GM12873 (cell line): ENCODE data around the gene SHC3.

Source experiments
- TF ChIP-seq, protein P1 (sequence below): IDR thresholded peaks from 2 replicates; pipeline ENCODE4 v1.5.1; 2012; ENCODE audit warnings: low read depth, mild to moderate bottlenecking, moderate library complexity, low read length, control low read depth; ENCODE audit not compliant: insufficient read depth; ENCODE audit errors: missing control alignments

The SHC3 gene

DNA sequence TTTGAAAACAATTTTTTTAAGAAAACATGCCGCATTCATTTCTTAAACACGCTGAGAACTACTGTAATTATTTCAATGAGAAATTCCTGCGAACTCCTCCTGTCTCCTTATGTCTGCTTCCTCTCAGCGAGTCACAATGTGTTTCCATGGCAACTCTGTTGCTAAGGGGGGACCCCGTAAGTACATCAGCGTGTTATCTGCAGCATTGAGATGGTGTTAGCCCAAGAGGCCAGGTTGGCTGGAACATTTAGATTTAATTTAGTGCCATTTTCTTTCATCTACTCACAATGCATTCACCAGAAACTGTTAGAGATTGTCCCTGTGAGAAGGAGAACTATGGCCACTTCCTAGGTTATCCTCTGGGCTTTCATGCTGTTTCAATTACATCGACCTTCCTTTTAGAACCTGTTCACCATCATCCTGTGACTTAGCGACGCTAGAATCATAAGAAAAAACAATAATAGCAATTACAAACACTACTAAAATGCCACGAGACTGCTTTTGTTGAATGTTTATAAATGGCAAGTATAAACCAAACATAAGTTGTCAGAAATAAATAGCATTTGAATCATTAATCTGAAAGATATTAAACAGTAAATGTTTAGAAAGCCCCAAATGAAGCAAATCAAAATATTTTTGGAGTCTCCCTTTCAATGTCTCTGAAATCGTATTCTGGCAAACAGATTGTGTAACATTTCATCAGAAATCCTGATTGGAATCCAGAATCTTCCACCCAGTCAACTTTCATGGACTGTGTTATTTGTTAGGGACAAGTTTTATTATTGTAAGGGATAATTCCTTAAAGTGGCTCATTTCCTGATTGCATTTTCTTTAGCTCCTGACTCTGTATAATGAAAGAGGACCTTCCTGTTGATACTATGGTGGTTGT lies 39.7 kb upstream of the SHC3 start:
- TF ChIP-seq, protein P1, sequence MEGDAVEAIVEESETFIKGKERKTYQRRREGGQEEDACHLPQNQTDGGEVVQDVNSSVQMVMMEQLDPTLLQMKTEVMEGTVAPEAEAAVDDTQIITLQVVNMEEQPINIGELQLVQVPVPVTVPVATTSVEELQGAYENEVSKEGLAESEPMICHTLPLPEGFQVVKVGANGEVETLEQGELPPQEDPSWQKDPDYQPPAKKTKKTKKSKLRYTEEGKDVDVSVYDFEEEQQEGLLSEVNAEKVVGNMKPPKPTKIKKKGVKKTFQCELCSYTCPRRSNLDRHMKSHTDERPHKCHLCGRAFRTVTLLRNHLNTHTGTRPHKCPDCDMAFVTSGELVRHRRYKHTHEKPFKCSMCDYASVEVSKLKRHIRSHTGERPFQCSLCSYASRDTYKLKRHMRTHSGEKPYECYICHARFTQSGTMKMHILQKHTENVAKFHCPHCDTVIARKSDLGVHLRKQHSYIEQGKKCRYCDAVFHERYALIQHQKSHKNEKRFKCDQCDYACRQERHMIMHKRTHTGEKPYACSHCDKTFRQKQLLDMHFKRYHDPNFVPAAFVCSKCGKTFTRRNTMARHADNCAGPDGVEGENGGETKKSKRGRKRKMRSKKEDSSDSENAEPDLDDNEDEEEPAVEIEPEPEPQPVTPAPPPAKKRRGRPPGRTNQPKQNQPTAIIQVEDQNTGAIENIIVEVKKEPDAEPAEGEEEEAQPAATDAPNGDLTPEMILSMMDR, result no peak

DNA sequence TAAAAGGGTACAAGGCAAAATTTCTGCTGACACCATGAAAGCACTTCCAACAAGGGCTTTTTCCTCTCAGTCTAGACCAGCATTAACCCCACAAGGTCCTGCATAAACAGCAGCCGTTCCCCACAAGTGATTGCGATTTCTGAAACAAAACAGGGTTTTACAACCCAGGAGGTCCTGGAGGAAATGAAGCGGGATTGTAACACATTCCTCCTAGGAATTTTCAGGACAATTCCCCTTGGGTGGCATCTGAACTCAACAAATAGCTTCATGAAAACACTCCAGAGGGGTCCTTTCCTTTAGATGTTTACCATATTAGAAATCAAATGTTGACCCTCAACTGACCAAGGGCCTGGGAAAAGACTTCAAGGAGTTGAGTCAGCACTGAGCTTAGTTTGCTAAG lies 36.7 kb upstream of the SHC3 start:
- TF ChIP-seq, protein P1, result no peak

DNA sequence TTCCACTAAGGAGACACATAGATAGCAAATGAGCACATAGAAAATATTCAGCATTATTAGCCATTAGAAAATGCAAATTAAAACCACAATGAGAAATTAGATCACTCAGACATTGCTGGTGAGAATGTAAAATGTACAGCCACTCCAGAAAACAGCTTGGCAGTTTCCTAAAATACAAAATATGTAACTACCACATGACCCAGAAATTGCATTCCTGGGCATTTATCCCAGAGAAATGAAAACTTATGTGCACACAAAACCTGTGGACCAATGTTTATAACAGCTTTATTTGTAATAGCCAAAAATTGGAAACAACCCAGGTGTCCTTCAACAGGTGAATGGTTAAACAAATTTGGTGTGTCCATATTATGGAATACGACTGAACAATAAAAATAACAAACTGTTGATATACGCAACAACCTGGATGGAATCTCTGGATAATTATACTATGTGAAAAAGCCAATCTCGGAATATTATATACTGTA lies 34.8 kb upstream of the SHC3 start:
- TF ChIP-seq, protein P1, result no peak

DNA sequence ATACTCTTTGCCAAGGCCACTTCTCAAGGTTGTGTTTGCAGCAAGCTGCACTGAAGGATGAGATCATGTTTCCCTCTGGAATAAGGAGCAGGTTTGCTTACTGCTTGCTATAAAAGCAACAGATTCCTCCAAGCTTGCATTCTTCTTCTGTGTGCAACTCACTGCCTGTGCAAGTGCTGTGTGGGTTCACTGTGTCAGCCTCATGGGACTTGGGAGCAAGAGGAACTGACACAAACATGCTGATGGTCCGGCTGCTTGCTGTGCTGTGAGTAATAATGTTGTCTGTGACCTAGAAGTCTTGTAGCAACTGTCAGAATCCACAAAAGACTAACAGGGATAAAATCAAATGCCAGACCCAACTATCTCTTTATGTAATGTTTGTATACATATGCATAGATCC lies 33.6 kb upstream of the SHC3 start:
- TF ChIP-seq, protein P1, result no peak

DNA sequence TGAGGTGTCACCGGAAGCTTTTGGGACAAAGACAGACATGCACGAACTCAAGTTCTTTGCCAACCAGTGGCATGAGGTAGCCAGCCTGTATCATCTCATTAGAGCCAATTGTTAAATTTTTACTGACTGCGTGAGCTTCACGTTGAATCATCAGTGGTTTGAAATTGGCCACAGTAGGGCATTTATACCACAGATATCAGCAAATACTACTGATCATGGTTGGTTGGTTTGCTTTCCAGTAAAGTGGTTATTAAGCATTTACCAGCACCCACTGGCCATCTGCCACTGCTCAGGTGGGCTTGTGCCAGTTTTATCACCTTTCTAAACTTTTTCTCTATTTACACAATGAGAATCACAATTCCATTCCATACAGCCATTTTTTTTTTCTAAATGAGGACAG lies 28.4 kb upstream of the SHC3 start:
- TF ChIP-seq, protein P1, result no peak

DNA sequence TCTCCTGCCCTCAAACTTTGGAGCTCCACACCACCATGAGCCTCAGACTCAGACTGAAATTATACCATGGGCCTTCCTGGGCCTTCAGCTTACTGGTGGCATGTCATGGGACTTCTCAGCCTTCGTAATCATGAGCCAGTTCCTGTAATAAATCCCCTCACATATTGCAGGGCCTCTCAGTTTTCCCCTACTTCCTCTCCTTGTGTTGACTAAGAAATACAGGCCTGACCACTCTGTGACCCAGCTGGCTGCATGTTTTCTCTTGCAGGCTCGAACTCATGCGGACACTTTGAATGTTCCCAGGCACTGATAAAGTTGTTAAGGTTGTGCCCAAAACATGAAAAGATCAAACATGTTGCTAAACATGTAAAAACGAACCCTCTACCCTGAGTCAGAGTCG lies 26.2 kb upstream of the SHC3 start:
- TF ChIP-seq, protein P1, result no peak

DNA sequence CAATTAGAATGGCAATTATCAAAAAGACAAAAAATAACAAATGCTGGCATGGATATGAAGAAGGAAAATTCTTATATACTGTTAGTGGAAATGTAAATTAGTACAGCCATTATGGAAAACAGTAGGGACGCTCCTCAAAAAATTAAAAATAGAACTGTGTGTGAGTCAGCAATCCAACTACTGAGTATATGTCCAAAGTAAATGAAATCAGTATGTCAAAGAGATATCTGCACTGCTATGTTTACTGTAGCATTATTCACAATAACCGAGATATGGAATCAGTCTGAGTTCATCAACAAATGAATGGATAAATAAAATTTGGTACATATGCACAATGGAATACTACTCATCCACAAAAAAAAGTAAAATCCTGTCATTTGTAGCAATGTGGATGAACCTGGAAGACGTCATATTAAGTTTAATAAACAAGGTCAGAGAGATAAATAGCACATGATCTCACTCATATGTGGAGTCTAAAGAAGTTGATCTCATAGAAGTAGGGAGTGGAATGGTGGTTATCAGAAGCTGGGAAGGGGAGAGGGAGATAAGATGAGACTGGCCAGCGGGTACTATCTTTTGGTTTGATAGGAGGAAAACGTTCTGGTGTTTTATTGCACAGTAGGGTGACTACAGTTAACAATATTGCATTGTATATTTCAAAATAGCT lies 16.6 kb upstream of the SHC3 start:
- TF ChIP-seq, protein P1, result no peak
